ACC112 (cell line): ENCODE data around the gene CDKN3.
"Not testable (repeated sequence)": the region's sequence is repeated elsewhere in the genome, so short reads cannot be mapped to it uniquely, and the experiment has no call there.

Experiments used
- H2AFZ ChIP-seq: fragments of 200-600 bp; sonication (generic); one replicate; pipeline ENCODE4 v1.6.0; 2017; ENCODE audit warnings: antibody characterized with exemption, low read length; ENCODE audit not compliant: unreplicated experiment
- H3K27ac ChIP-seq: fragments of 200-600 bp; sonication (generic); 2 replicates; pipeline ENCODE4 v1.5.1; 2014; ENCODE audit warnings: low read depth, mild to moderate bottlenecking, antibody characterized with exemption, low read length, moderate library complexity
- H3K27me3 ChIP-seq: fragments of 200-600 bp; sonication (generic); 2 replicates; pipeline ENCODE4 v1.6.1; 2014; ENCODE audit warnings: mild to moderate bottlenecking, antibody characterized with exemption, low read length, moderate library complexity, mixed read lengths; ENCODE audit not compliant: insufficient read depth
- H3K36me3 ChIP-seq: fragments of 200-600 bp; sonication (generic); 2 replicates; pipeline ENCODE4 v1.6.1; 2016; ENCODE audit warnings: mild to moderate bottlenecking, antibody characterized with exemption, low read length, moderate library complexity, mixed read lengths; ENCODE audit not compliant: insufficient read depth
- H3K4me1 ChIP-seq: fragments of 200-600 bp; sonication (generic); one replicate; pipeline ENCODE4 v1.6.1; 2016; ENCODE audit warnings: low read length, mixed read lengths; ENCODE audit not compliant: insufficient read depth, unreplicated experiment, control insufficient read depth
- H3K4me3 ChIP-seq: fragments of 200-600 bp; sonication (generic); 2 replicates; pipeline ENCODE4 v1.5.1; 2014; ENCODE audit warnings: mild to moderate bottlenecking, low read depth, low read length
- H3K79me2 ChIP-seq: fragments of 200-600 bp; sonication (generic); one replicate; pipeline ENCODE4 v1.6.0; 2016; ENCODE audit warnings: low read length; ENCODE audit not compliant: control insufficient read depth, unreplicated experiment, insufficient read depth

Gene CDKN3

GRCh38 chr14:54440873-54441868, 44.4 kb downstream of the CDKN3 start, which contains the start of gene CNIH1:
Gene CNIH1 (minus strand): TSS chr14:54441374. CDS start chr14:54441327, 47 bp downstream.
- Histone ChIP-seq H3K27me3 (no peaks in the 10 kb centered on the region), H3K27ac (peak within 1 kb of the TSS; percentile 96), H2AFZ (peak within 1 kb of the TSS; percentile 98), H3K36me3 (no peaks in the 10 kb centered on the region), H3K79me2 (peaks cover 49% of the 10 kb centered on the region), H3K4me3 (peak within 1 kb of the TSS; percentile 100), H3K4me1 (peaks cover 28% of the 10 kb centered on the region)

GRCh38 chr14:54442961-54443360, 46.2 kb downstream of the CDKN3 start:
- H3K27ac ChIP-seq, result not testable (repeated sequence)

DNA sequence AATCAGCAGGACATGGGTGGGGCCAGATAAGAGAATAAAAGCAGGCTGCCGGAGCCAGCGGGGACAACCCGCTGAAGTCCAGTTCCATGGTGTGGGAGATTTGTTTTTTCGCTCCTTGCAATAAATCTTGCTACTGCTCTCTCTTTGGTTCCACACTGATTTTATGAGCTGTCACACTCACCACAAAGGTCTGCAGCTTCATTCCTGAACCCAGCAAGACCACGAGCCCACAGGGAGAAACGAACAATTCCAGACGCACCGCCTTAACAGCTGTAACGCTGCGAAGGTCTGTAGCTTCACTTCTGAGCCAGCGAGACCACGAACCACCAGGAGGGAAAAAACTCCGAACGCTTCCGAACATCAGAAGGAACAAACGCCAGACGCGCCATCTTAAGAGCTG, 47.2 kb downstream of the CDKN3 start:
- Histone ChIP-seq H3K79me2 (peaks cover 22% of the 10 kb centered on the region), H3K4me1 (peaks cover 21% of the 10 kb centered on the region), H3K4me3 (no peak overlapping the region), H3K27ac (no peak overlapping the region), H3K36me3 (no peaks in the 10 kb centered on the region), H3K27me3 (no peaks in the 10 kb centered on the region), H2AFZ (no peak overlapping the region)

More at GRCh38 chr14:54442961-54443360, 46.2 kb downstream of the CDKN3 start:
- Histone ChIP-seq H3K79me2 (peaks cover 32% of the 10 kb centered on the region), H3K4me1 (peaks cover 28% of the 10 kb centered on the region)
- not testable (repeated sequence) for H3K27me3 ChIP-seq, H3K4me3 ChIP-seq, H3K36me3 ChIP-seq, H2AFZ ChIP-seq

- H3K27me3 ChIP-seq, result no peaks in the 10 kb centered on the region
- H3K27ac ChIP-seq, result no peak overlapping the region
Measured at GRCh38 chr14:54444681-54445080, 47.9 kb downstream of the CDKN3 start.

GRCh38 chr14:54446161-54446693, 49.4 kb downstream of the CDKN3 start:
- Histone ChIP-seq H3K36me3 (no peaks in the 10 kb centered on the region), H3K27ac (peak overlapping the region; percentile 71; the same call in 1 of the 2 replicates), H2AFZ (no peak overlapping the region)

More at GRCh38 chr14:54444681-54445080, 47.9 kb downstream of the CDKN3 start:
- H3K36me3 ChIP-seq, result no peaks in the 10 kb centered on the region
- peaks cover 21% of the 10 kb centered on the region for H3K4me1 ChIP-seq
- H2AFZ ChIP-seq, result no peak overlapping the region
- no peak overlapping the region for H3K4me3 ChIP-seq
- peaks cover 15% of the 10 kb centered on the region for H3K79me2 ChIP-seq

GRCh38 chr14:54447231-54447692, 50.5 kb downstream of the CDKN3 start:
- H3K27me3 ChIP-seq, result no peaks in the 10 kb centered on the region
- no peak overlapping the region; the same call in 1 of the 2 replicates for H3K4me3 ChIP-seq
- no peaks in the 10 kb centered on the region for H3K79me2 ChIP-seq
- H3K27ac ChIP-seq, result peak overlapping the region; percentile 71
- no peaks in the 10 kb centered on the region for H3K36me3 ChIP-seq
- peaks cover 27% of the 10 kb centered on the region for H3K4me1 ChIP-seq
- H2AFZ ChIP-seq, result no peak overlapping the region

More at GRCh38 chr14:54446161-54446693, 49.4 kb downstream of the CDKN3 start:
- peaks cover 33% of the 10 kb centered on the region for H3K4me1 ChIP-seq
- no peaks in the 10 kb centered on the region for H3K79me2 ChIP-seq
- no peaks in the 10 kb centered on the region for H3K27me3 ChIP-seq
- no peak overlapping the region for H3K4me3 ChIP-seq

GRCh38 chr14:54450535-54450934, 53.7 kb downstream of the CDKN3 start:
- no peak overlapping the region for H3K27ac ChIP-seq

GRCh38 chr14:54451121-54451601, 54.4 kb downstream of the CDKN3 start:
- H3K27me3 ChIP-seq, result no peaks in the 10 kb centered on the region
- no peaks in the 10 kb centered on the region for H3K36me3 ChIP-seq
- H3K4me3 ChIP-seq, result no peak overlapping the region
- H3K4me1 ChIP-seq, result peaks cover 32% of the 10 kb centered on the region
- H3K79me2 ChIP-seq, result no peaks in the 10 kb centered on the region
- H3K27ac ChIP-seq, result no peak overlapping the region
- peak overlapping the region; percentile 16 for H2AFZ ChIP-seq

More at GRCh38 chr14:54450535-54450934, 53.7 kb downstream of the CDKN3 start:
- H3K27me3 ChIP-seq, result no peaks in the 10 kb centered on the region
- H3K79me2 ChIP-seq, result no peaks in the 10 kb centered on the region
- H2AFZ ChIP-seq, result peak overlapping the region; percentile 16
- H3K4me3 ChIP-seq, result no peak overlapping the region
- peaks cover 35% of the 10 kb centered on the region for H3K4me1 ChIP-seq
- no peaks in the 10 kb centered on the region for H3K36me3 ChIP-seq

DNA sequence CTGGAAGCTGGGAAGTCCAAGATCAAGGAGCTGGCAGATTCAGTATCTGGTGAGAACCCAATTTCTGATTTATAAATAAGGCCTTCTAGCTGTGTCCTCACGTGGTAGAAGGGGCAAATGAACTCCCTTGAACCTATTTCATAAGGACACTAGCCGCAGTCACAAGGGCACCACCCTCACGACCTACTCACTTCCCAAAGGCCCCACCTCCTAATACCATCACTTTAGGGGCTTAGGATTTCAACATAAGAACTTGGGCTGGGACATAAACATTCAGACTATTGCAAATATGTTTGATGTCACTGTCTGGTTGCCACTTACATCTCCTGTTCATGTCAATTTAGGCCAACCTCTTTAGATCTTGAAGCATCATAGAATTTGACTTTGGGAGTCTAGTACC, 55.2 kb downstream of the CDKN3 start:
- no peaks in the 10 kb centered on the region for H3K27me3 ChIP-seq
- peaks cover 24% of the 10 kb centered on the region for H3K4me1 ChIP-seq
- H3K27ac ChIP-seq, result no peak overlapping the region
- no peak overlapping the region for H3K4me3 ChIP-seq
- H3K79me2 ChIP-seq, result no peaks in the 10 kb centered on the region
- no peak overlapping the region for H2AFZ ChIP-seq
- no peaks in the 10 kb centered on the region for H3K36me3 ChIP-seq

DNA sequence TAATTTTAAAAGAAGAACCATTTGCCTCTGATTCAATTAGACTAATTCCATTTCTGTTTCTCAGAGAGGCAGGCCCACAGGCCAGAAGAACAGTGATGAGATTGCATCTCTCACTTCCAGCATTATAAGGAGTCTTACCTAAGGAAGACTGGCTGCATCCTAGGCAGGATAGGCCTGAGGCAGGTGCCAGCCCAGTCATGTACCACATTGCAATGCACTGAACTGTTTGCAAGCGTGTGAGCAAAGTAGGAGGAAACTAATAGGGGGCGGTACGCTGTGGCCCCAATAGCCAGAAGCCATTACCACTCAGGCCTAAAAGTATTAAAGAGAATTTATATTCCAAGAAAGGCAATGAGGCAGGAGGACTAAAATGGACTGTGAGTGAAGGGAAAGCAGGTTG, 56.4 kb downstream of the CDKN3 start:
- Histone ChIP-seq H3K27ac (no peak overlapping the region), H3K79me2 (no peaks in the 10 kb centered on the region), H3K36me3 (no peaks in the 10 kb centered on the region), H3K4me3 (no peak overlapping the region), H2AFZ (no peak overlapping the region), H3K4me1 (peaks cover 23% of the 10 kb centered on the region), H3K27me3 (no peaks in the 10 kb centered on the region)
